H1 (cell line): ENCODE results near the gene CASKIN2. TPM values are rescaled to one million over a fixed set of nuclear protein-coding genes. Genes with fewer than 3 reads are reported as not detected.

ENCODE experiments used
- SP1 ChIP-seq: IDR thresholded peaks from 2 replicates; pipeline ENCODE4 v1.6.1; 2011; ENCODE audit warnings: low read depth, low read length
- polyA plus RNA-seq, 7 experiments: library from polyadenylated mRNA; depleted of rRNA in 3 of 7; stranded (reverse) in 5 of 7; unstranded in 2 of 7; fragments of >200 nt in 5 of 7; fragments of 200-250 nt in 2 of 7; gene quantifications; 1 replicate in 5 of 7; 2 replicates in 1 of 7; 4 replicates in 1 of 7; pipeline versions ENCODE4 v1.2.1 to v1.2.3, GENCODE V29; 2011 to 2013; ENCODE audit warnings: missing spikeins in 2 of 7, mixed read lengths in 2 of 7
- total RNA-seq: library from RNA; stranded (reverse); fragmentation: NEBNext Ultra II Directional; extraction: Animal tissue kit (Norgen Biotek cat#: 25700); gene quantifications from 2 replicates; pipeline ENCODE4 v1.2.1, GENCODE V29; 2021

Gene CASKIN2
- total and polyA plus RNA-seq, 2 of the 8 experiments (the other 6 are each of a cell fraction or from before 2014, with no cell fraction given), result 6.7 to 32.3 TPM

DNA sequence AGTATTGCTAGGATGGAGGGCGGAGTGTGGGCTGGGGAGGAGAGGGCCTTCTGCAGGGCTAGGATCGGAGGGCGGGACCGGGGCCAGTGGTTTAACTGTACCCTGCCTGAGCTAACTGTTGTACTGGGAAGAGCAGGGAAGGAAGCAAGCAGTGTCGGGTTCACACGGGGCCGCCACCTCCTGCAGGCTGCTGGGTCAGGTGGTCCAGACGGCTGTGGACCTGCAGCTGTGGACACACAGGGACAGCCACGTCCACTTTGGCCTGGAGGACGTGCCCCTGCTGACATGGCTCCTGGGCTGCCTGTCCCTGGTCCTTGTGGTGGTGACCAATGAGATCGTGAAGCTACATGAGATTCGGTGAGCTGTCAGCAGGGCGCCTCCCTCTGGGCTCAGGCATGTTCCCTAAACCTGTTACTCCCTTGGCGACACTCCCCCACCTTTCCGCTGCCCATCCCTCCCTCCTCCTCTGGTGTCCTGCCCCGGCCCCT is 16.6 kb downstream of the CASKIN2 start (continued):
- no peak for TF ChIP-seq SP1
